SU-DHL-6 (cell line): ENCODE measurements around the gene HECW1.

ENCODE experiments used
- H2AFZ ChIP-seq: fragments of 200-600 bp; sonication (generic); 2 replicates; pipeline ENCODE4 v1.6.1; 2014; ENCODE audit warnings: low read depth, mild to moderate bottlenecking, moderate library complexity, mixed read lengths, antibody characterized with exemption, low read length; ENCODE audit not compliant: severe bottlenecking
- H3F3A ChIP-seq: fragments of 200-600 bp; shearing (Covaris generic); 2 replicates; pipeline ENCODE4 v1.6.0; 2016; ENCODE audit warnings: antibody characterized with exemption, mild to moderate bottlenecking; ENCODE audit not compliant: insufficient read depth
- H3K27ac ChIP-seq: fragments of 200-600 bp; sonication (generic); 2 replicates; pipeline ENCODE4 v1.5.1; 2016; ENCODE audit warnings: low read depth, mild to moderate bottlenecking, low read length, moderate library complexity, mixed read lengths
- H3K27me3 ChIP-seq: fragments of 200-600 bp; sonication (generic), shearing (Covaris generic); 2 replicates; pipeline ENCODE4 v1.6.0; 2014; ENCODE audit warnings: mild to moderate bottlenecking, low read length
- H3K36me3 ChIP-seq: fragments of 200-600 bp; sonication (generic); 2 replicates; pipeline ENCODE4 v1.6.1; 2014; ENCODE audit warnings: mild to moderate bottlenecking, low read length, mixed read lengths
- H3K4me2 ChIP-seq: fragments of 300-600, 200-600 bp; shearing (Covaris generic), sonication (generic); 2 replicates; pipeline ENCODE4 v1.6.0; 2014; ENCODE audit warnings: low read length, low read depth, mild to moderate bottlenecking; ENCODE audit not compliant: poor library complexity, severe bottlenecking
- H3K4me3 ChIP-seq: fragments of 200-600 bp; sonication (generic); 2 replicates; pipeline ENCODE4 v1.5.1; 2014; ENCODE audit warnings: antibody characterized with exemption, low read length, mild to moderate bottlenecking, mixed read lengths; ENCODE audit not compliant: insufficient read depth, poor library complexity, severe bottlenecking
- H3K79me2 ChIP-seq: fragments of 200-600 bp; sonication (generic); 2 replicates; pipeline ENCODE4 v1.6.1; 2014; ENCODE audit warnings: mild to moderate bottlenecking, low read length, moderate library complexity; ENCODE audit not compliant: insufficient read depth
- H3K9ac ChIP-seq: fragments of 200-600 bp; sonication (generic); 2 replicates; pipeline ENCODE4 v1.7.0; 2014; ENCODE audit warnings: mild to moderate bottlenecking, low read length
- H3K9me2 ChIP-seq: fragments of 200-600 bp; sonication (generic); replicated peaks from 2 replicates; pipeline ENCODE4 v1.6.1; 2014; ENCODE audit warnings: low read length; ENCODE audit not compliant: insufficient read depth
- H3K9me3 ChIP-seq: fragments of 200-600 bp; sonication (generic); 2 replicates; pipeline ENCODE4 v1.6.1; 2014; ENCODE audit warnings: low read length, mixed read lengths; ENCODE audit not compliant: insufficient read depth
- H4K20me1 ChIP-seq: fragments of 200-600 bp; sonication (generic); 2 replicates; pipeline ENCODE4 v1.6.1; 2014; ENCODE audit warnings: low read depth, mild to moderate bottlenecking, antibody characterized with exemption, low read length, moderate library complexity, mixed read lengths
- EZH2phosphoT487 ChIP-seq: fragments of 200-600 bp; sonication (generic), shearing (Covaris generic); conservative IDR thresholded peaks from 2 replicates; pipeline ENCODE4 v1.6.1; 2018; ENCODE audit warnings: mild to moderate bottlenecking, antibody characterized with exemption, low read length, moderate library complexity, mixed read lengths
- TF ChIP-seq, protein P1 (sequence below): fragments of 200-600 bp; sonication (generic); IDR thresholded peaks from one replicate; pipeline ENCODE4 v1.5.1; 2017; ENCODE audit warnings: antibody characterized with exemption, mild to moderate bottlenecking, low read length, moderate library complexity; ENCODE audit not compliant: insufficient read depth, poor library complexity, severe bottlenecking

Gene HECW1

DNA sequence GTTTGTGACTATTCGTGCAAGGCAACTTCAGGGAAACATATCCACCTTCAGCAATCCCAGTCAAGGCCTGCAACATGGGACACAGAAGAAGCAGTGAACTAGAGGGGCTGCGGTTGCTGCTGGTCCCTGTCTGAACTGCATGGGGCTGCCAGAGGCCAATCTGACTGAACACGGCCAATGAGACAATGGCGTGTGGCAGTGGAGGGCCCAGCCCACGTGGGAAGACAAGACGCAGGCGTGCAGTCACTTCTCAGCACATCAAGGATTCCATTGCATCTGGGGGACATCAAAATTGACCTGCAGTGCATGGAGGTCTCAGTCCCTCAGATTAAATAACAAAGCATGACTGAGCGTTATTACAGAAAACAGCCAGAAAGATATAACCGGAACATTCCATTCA, 215.9 kb downstream of the HECW1 start:
- no peaks in the 10 kb centered on the region for H3F3A ChIP-seq

DNA sequence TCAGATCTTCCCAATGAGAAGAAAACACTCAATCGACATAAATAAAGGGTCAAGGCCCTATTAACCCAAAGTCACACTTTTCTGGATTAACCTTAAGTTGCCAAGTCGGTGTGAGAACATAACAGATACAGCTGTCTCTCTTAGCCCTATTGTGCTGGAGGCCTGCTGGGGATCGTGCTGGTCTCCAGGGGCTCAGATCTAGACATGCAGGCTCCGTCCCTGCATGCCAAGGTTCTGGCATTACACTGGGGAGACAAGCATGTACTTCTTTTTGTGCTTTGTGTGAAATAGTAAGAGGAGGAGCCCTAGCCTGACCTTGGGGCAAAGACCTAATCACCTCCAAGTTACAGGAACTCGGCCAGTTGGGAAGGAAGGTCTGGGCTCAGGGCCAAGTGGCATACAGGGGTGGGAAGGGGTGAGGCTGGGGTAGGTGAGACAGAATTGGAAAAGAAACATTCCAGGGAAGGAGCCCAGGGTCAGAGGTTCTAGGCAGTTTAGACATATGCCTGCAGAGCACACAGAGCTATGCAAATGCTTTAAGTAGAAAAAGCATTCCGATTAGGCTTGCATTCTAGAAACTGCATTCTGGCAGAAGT, 216.4 kb downstream of the HECW1 start:
- Histone ChIP-seq H3K79me2 (no peaks in the 10 kb centered on the region), H2AFZ (no peak overlapping the region), H3K27ac (no peak overlapping the region), H3K9me2 (no peaks in the 10 kb centered on the region), H3K9me3 (no peaks in the 10 kb centered on the region), H3K9ac (no peak overlapping the region), H3K27me3 (no peaks in the 10 kb centered on the region), H3F3A (no peaks in the 10 kb centered on the region), H4K20me1 (no peaks in the 10 kb centered on the region), H3K4me3 (no peak overlapping the region), H3K4me2 (no peak overlapping the region), H3K36me3 (no peaks in the 10 kb centered on the region)
- no peak for TF ChIP-seq EZH2phosphoT487
- TF ChIP-seq, protein P1, sequence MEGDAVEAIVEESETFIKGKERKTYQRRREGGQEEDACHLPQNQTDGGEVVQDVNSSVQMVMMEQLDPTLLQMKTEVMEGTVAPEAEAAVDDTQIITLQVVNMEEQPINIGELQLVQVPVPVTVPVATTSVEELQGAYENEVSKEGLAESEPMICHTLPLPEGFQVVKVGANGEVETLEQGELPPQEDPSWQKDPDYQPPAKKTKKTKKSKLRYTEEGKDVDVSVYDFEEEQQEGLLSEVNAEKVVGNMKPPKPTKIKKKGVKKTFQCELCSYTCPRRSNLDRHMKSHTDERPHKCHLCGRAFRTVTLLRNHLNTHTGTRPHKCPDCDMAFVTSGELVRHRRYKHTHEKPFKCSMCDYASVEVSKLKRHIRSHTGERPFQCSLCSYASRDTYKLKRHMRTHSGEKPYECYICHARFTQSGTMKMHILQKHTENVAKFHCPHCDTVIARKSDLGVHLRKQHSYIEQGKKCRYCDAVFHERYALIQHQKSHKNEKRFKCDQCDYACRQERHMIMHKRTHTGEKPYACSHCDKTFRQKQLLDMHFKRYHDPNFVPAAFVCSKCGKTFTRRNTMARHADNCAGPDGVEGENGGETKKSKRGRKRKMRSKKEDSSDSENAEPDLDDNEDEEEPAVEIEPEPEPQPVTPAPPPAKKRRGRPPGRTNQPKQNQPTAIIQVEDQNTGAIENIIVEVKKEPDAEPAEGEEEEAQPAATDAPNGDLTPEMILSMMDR: no peak

More for the DNA sequence above, 215.9 kb downstream of the HECW1 start:
- Histone ChIP-seq H3K27me3 (no peaks in the 10 kb centered on the region), H3K79me2 (no peaks in the 10 kb centered on the region), H3K4me3 (no peak overlapping the region), H3K9me3 (no peaks in the 10 kb centered on the region), H3K9ac (no peak overlapping the region), H3K9me2 (no peaks in the 10 kb centered on the region), H4K20me1 (no peaks in the 10 kb centered on the region), H3K4me2 (no peak overlapping the region), H3K36me3 (no peaks in the 10 kb centered on the region), H3K27ac (no peak overlapping the region), H2AFZ (no peak overlapping the region)
- TF ChIP-seq, protein P1: no peak
- no peak for TF ChIP-seq EZH2phosphoT487

DNA sequence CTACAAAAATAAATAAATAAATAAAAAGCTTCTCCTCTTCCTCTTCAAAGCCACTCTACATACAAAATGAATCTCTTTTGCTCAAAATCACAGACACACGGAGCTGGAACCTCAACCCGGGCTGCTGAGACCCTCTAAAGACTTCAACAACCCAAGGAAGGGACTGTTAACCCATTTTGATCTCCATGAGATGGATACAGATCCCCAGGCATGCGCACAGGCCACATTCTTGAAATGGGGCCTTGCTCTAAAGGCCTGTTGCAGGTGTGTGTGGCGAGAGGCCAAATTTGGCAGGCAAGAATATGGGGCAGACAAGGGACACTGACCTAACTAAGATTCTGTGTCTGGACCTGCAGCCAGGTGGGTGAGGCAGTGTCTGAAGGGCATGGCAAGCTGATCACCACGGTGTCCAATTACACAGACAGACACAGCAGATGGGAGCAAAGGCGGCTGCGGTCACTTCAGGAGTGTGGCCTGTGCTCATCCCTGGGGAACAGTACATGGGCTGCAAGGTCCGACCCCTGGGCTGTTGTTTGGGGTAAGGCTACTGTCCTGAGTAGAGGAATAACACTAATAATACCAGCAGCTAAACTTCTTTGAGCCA, 219.8 kb downstream of the HECW1 start:
- Histone ChIP-seq H3F3A (no peaks in the 10 kb centered on the region), H3K27ac (no peak overlapping the region), H3K4me2 (no peak overlapping the region), H3K36me3 (no peaks in the 10 kb centered on the region), H3K27me3 (no peaks in the 10 kb centered on the region), H2AFZ (no peak overlapping the region), H3K79me2 (no peaks in the 10 kb centered on the region), H3K9ac (no peak overlapping the region), H4K20me1 (no peaks in the 10 kb centered on the region), H3K9me2 (no peaks in the 10 kb centered on the region), H3K9me3 (no peaks in the 10 kb centered on the region), H3K4me3 (no peak overlapping the region)
- TF ChIP-seq EZH2phosphoT487: no peak
- TF ChIP-seq, protein P1: no peak
